Fibroblast of mammary gland (primary cell): ENCODE measurements around the gene TTC4.

Experiments
- DNase-seq: peaks from one replicate; pipeline ENCODE4 v3.0.0-alpha.2; 2010; ENCODE audit warnings: low read depth
- H3K4me3 ChIP-seq: 2 replicates; pipeline ENCODE4 v1.5.1; 2011; ENCODE audit warnings: low read depth, mild to moderate bottlenecking, low read length, moderate library complexity; ENCODE audit not compliant: control insufficient read depth
- CTCF ChIP-seq: conservative IDR thresholded peaks from 2 replicates; pipeline ENCODE4 v1.5.1; 2011; ENCODE audit warnings: low read depth, low read length, inconsistent platforms; ENCODE audit not compliant: control insufficient read depth, insufficient read depth

The TTC4 gene

GRCh38 chr1:54710434-54710833 is 5.2 kb upstream of the TTC4 start:
- DNase-seq = no peak
- no peak overlapping the region for H3K4me3 ChIP-seq
- no peak for TF ChIP-seq CTCF

DNA sequence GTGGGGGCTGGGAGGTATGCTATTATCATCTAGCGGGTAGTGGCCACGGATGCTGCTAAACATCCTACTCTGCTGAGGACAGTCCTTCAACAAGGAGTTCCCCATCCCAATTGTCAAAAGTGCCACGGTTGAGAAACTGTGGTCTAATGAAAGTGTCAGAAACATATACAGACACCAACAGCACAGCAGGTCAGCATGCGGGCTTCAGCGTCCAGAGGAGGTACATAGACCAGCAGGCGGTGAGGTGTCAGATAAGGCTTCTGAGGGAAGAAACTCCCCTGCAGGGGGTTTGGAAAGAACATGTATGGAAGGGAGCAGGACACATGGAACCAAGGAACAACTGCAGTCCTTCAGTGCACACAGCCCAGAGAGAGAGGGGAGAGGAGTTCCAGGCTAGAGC is 4.8 kb upstream of the TTC4 start:
- DNase-seq = no peak
- no peak overlapping the region for H3K4me3 ChIP-seq
- TF ChIP-seq CTCF = no peak

GRCh38 chr1:54711536-54711935 is 4.1 kb upstream of the TTC4 start:
- H3K4me3 ChIP-seq = no peak overlapping the region
- no peak for DNase-seq
- no peak for TF ChIP-seq CTCF

- DNase-seq = no peak
- H3K4me3 ChIP-seq = peak overlapping the region; percentile 33
- TF ChIP-seq CTCF = no peak
Observed at GRCh38 chr1:54714881-54715492, 674 bp upstream of the TTC4 start.

- DNase-seq = peak; percentile 86
- TF ChIP-seq CTCF = no peak
- peak overlapping the region; percentile 93 for H3K4me3 ChIP-seq
Observed at GRCh38 chr1:54716299-54717047, 812 bp downstream of the TTC4 start.

DNA sequence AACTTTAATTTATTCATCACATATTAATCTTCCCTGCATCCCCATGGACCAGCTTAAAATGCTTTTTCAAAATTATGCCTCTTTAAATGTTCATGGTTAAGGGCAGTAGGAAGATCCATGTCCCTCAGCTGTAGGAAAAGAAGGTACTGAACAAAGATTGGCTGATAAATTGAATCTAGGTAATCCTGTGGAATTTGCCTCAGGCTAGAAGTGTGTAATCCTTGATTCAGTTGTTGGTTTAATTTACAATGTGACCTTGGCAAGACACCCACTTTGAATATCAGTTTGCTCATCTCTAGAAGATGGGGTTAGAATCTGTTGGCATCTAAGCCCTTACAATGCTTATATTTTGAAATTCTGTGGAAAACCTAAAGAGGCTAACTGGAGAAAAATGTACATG is 6.1 kb downstream of the TTC4 start:
- DNase-seq = no peak
- no peak for TF ChIP-seq CTCF
- no peak overlapping the region for H3K4me3 ChIP-seq
